Nephron (organoid): ENCODE data around the gene GOLGB1.

ENCODE experiments used
- H3K27ac Mint-ChIP-seq, 3 experiments: 2 replicates each; pipeline ENCODE4 v1.8.0; 2020; ENCODE audit warnings: mixed read lengths in 3 of 3, mild to moderate bottlenecking in 2 of 3, moderate library complexity in 1 of 3
- H3K27me3 Mint-ChIP-seq: 2 replicates; pipeline ENCODE4 v1.8.0; 2021; ENCODE audit warnings: low read depth, mild to moderate bottlenecking, moderate library complexity, mixed read lengths
- H3K36me3 Mint-ChIP-seq: 2 replicates; pipeline ENCODE4 v1.8.0; 2020; ENCODE audit warnings: low read depth, mixed read lengths
- H3K4me1 Mint-ChIP-seq: 2 replicates; pipeline ENCODE4 v1.8.0; 2020; ENCODE audit warnings: mixed read lengths
- H3K4me3 Mint-ChIP-seq, 3 experiments: 2 replicates each; pipeline ENCODE4 v1.8.0; 2020; ENCODE audit warnings: mild to moderate bottlenecking in 3 of 3, mixed read lengths in 3 of 3, moderate library complexity in 2 of 3
- H3K9me3 Mint-ChIP-seq: 2 replicates; pipeline ENCODE4 v1.8.0; 2020; ENCODE audit warnings: mixed read lengths
- TF ChIP-seq, protein P1 (sequence below), 3 experiments: fragments of 200-600 bp; sonication (generic); IDR thresholded peaks; one replicate each; pipeline ENCODE4 v1.5.0; 2021; ENCODE audit warnings: antibody characterized with exemption in 3 of 3; ENCODE audit not compliant: unreplicated experiment in 3 of 3

The GOLGB1 gene

DNA sequence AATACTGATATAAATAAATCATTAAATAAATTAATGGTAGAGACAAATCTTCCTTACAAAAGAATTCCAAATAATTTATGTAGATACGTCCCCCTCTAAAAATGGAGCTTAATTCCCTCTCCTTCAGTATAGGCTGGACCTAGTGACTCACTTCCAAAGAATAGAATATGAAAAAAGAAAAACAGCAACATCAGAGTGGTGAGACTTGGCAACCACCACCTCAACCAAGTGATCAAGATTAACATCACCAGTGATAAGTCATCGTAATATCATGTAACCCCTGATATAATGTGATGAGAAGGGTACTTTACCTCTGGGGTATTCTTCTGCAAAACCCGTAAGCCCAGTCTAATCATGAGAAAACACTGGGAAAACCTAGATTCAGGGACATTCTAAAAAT is 13.4 kb downstream of the GOLGB1 start:
- Mint-ChIP-seq H3K27me3 (no peaks in the 10 kb centered on the region), H3K27ac (peak overlapping the region in 1 of 3 experiments; percentile 13), H3K4me1 (peaks cover 29% of the 10 kb centered on the region), H3K4me3 (no peak overlapping the region), H3K36me3 (peaks cover 14% of the 10 kb centered on the region), H3K9me3 (peaks cover 2% of the 10 kb centered on the region)
- TF ChIP-seq, protein P1, sequence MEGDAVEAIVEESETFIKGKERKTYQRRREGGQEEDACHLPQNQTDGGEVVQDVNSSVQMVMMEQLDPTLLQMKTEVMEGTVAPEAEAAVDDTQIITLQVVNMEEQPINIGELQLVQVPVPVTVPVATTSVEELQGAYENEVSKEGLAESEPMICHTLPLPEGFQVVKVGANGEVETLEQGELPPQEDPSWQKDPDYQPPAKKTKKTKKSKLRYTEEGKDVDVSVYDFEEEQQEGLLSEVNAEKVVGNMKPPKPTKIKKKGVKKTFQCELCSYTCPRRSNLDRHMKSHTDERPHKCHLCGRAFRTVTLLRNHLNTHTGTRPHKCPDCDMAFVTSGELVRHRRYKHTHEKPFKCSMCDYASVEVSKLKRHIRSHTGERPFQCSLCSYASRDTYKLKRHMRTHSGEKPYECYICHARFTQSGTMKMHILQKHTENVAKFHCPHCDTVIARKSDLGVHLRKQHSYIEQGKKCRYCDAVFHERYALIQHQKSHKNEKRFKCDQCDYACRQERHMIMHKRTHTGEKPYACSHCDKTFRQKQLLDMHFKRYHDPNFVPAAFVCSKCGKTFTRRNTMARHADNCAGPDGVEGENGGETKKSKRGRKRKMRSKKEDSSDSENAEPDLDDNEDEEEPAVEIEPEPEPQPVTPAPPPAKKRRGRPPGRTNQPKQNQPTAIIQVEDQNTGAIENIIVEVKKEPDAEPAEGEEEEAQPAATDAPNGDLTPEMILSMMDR (IDR thresholded peaks at IDR 0.05; ENCODE audit: unreplicated experiment in 3 of 3), result no peak

DNA sequence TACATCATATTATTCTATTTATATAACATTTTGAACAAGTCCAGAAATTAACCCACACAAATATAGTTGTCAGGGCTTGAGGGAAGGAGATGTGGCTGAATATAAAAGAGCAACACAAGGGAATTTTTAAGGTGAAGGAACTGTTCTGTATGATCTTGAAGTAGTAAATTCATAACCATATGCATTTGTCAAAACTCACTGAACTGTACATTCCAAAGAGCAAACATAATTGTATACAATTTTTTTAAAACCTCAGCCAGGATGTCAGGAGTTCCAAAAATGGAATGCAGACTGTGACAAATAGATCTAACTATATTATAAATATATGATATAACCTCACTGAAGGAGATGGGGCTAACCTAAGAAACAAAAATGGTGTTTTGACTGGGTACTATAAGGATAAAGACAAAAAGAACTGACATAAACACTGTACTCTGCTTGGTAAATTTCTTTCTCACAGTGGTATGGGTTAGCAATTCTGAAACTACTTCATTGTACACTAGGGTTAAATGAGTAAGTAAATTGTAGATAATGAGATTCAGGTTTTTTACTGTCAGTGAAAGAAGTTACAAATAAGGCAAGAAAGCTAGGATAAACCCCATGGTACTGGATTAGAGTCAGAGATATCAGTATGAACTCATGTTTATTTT is 14.4 kb downstream of the GOLGB1 start:
- Mint-ChIP-seq H3K4me3 (no peak overlapping the region), H3K4me1 (peaks cover 26% of the 10 kb centered on the region), H3K27me3 (no peaks in the 10 kb centered on the region), H3K9me3 (no peaks in the 10 kb centered on the region), H3K27ac (no peak overlapping the region), H3K36me3 (peaks cover 11% of the 10 kb centered on the region)
- TF ChIP-seq, protein P1 (IDR thresholded peaks at IDR 0.05; ENCODE audit: unreplicated experiment in 3 of 3), result no peak

DNA sequence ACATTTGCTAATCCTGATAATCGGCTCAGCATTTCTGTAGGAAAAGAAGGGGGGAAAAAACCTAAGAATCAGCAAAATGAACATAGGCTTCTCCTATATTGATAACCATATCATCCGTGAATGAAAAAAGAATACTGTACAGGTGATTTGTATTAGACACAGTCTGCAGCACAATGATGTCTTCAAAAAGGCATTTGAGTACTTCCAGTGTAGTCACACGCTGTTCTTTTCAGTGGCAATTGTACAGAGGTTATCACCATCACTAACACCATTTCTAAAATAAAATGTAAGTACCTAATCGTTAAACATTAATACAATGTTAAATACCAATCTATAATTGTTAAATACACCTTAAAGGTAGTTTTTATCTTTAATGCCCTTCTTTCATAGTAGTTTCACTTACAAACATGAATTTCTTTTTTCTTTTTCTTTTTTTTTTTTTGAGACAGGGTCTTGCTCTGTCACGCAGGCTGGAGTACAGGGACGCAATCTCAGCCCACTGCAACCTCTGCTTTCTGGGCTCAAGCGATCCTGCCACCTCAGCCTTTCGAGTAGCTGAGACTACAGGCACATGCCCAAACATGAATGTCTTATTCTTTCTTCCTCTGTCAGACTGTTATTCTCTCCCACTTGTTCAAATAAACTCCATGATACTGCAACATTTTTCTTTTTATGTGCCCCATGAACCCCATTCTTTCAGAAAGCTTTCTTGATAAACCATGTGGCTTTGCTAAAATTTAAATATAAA is 18.4 kb downstream of the GOLGB1 start:
- H3K36me3 Mint-ChIP-seq, result peaks cover 28% of the 10 kb centered on the region
- TF ChIP-seq, protein P1 (IDR thresholded peaks at IDR 0.05; ENCODE audit: unreplicated experiment in 3 of 3), result no peak

DNA sequence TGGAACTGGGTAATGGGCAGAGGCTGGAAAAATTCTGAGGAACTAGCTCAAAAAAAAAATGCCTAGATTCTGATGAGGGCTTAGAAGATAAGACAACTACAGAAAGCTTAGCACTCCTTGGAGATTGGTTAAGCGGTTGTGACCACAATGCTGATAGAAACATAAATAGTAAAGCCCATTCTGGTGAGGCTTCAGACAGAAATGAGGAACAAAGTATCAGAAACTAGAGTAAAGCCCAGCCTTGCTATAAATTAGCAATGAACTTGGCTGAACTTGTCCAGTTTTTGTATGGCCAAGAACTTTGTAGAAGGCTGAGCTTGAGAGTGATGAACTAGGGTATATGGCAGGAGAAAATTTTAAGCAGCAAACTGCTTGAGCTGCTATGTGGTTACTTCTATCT is 25.4 kb downstream of the GOLGB1 start:
- Mint-ChIP-seq H3K4me3 (no peak overlapping the region), H3K27ac (no peak overlapping the region), H3K36me3 (peaks cover 86% of the 10 kb centered on the region), H3K4me1 (peaks cover 5% of the 10 kb centered on the region), H3K9me3 (peaks cover 3% of the 10 kb centered on the region), H3K27me3 (no peaks in the 10 kb centered on the region)
- TF ChIP-seq, protein P1 (IDR thresholded peaks at IDR 0.05; ENCODE audit: unreplicated experiment in 3 of 3), result no peak

More for the DNA sequence above, 18.4 kb downstream of the GOLGB1 start:
- H3K9me3 Mint-ChIP-seq, result no peaks in the 10 kb centered on the region
- peaks cover 5% of the 10 kb centered on the region for H3K4me1 Mint-ChIP-seq
- H3K27ac Mint-ChIP-seq, result peak overlapping the region in 1 of 3 experiments; percentile 30
- H3K4me3 Mint-ChIP-seq, result no peak overlapping the region
- no peaks in the 10 kb centered on the region for H3K27me3 Mint-ChIP-seq

DNA sequence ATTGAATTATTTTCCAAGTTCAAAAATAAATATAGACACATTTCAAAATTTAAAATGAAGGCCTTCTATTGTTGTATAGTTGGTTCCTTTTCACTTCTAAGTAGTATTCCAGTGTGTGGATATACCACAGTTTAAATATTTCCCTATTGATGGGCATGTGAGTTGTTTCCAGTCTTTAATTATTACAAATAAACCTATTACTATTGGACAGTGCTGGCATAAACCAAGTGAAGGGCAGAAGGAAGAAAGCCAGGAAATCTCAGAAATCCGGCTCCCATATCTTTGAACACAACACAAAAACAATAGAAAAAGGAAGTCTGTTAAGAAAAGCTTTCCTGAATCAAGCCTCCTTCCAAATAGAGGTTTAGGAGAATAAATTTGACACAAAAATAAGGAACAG is 26.1 kb downstream of the GOLGB1 start:
- H3K9me3 Mint-ChIP-seq, result peaks cover 3% of the 10 kb centered on the region
- H3K36me3 Mint-ChIP-seq, result peaks cover 84% of the 10 kb centered on the region
- TF ChIP-seq, protein P1 (IDR thresholded peaks at IDR 0.05; ENCODE audit: unreplicated experiment in 3 of 3), result no peak

More for the DNA sequence above, 26.1 kb downstream of the GOLGB1 start:
- peaks cover 5% of the 10 kb centered on the region for H3K4me1 Mint-ChIP-seq
- no peaks in the 10 kb centered on the region for H3K27me3 Mint-ChIP-seq
- H3K4me3 Mint-ChIP-seq, result no peak overlapping the region
- H3K27ac Mint-ChIP-seq, result no peak overlapping the region
